ENCODE data around the gene FGR. TPM values are rescaled to one million over a fixed set of nuclear protein-coding genes. Genes with fewer than 3 reads are reported as not detected.
A peak's percentile ranks its signal among the peaks of the same experiment; 100 is the strongest.

Gene FGR
- total RNA-seq, 1 donor from 2014 or later, result not detected

GRCh38 chr1:27665016-27665651, 30.1 kb upstream of the FGR start:
- DNase-seq (ENCODE audit: low read depth), result no peak
- TF ChIP-seq, protein P1, sequence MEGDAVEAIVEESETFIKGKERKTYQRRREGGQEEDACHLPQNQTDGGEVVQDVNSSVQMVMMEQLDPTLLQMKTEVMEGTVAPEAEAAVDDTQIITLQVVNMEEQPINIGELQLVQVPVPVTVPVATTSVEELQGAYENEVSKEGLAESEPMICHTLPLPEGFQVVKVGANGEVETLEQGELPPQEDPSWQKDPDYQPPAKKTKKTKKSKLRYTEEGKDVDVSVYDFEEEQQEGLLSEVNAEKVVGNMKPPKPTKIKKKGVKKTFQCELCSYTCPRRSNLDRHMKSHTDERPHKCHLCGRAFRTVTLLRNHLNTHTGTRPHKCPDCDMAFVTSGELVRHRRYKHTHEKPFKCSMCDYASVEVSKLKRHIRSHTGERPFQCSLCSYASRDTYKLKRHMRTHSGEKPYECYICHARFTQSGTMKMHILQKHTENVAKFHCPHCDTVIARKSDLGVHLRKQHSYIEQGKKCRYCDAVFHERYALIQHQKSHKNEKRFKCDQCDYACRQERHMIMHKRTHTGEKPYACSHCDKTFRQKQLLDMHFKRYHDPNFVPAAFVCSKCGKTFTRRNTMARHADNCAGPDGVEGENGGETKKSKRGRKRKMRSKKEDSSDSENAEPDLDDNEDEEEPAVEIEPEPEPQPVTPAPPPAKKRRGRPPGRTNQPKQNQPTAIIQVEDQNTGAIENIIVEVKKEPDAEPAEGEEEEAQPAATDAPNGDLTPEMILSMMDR (conservative IDR thresholded peaks at IDR 0.05; ENCODE audit: low read depth, low read length), result no peak
- H3K4me3 ChIP-seq (ENCODE audit: low read depth, low read length), result no peak overlapping the region

DNA sequence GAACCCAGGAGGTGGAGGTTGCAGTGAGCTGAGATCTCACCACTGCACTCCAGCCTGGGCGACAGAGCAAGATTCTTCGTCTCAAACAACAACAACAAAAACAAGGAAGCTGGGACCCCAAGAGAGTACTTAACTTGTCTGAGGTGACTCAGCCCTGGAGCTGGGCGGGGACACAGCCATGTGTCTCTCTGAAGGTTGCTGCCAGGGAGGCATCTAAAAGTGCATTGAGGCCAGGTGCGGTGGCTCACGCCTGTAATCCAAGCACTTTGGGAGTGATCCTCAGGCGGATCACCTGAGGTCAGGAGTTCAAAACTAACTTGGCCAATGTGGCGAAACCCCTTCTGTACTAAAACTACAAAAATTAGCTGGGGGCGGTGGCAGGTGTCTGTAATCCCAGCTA, 29.3 kb upstream of the FGR start:
- no peak overlapping the region for H3K4me3 ChIP-seq (ENCODE audit: low read depth, low read length)
- no peak for DNase-seq (ENCODE audit: low read depth)
- TF ChIP-seq, protein P1 (conservative IDR thresholded peaks at IDR 0.05; ENCODE audit: low read depth, low read length), result no peak

- no peak for DNase-seq (ENCODE audit: low read depth)
- TF ChIP-seq, protein P1 (conservative IDR thresholded peaks at IDR 0.05; ENCODE audit: low read depth, low read length), result peak; percentile 92
- H3K4me3 ChIP-seq (ENCODE audit: low read depth, low read length), result no peak overlapping the region
These were observed 27.9 kb upstream of the FGR start for GRCh38 chr1:27662707-27663393.

GRCh38 chr1:27662261-27662660, 27.3 kb upstream of the FGR start:
- no peak for DNase-seq (ENCODE audit: low read depth)
- H3K4me3 ChIP-seq (ENCODE audit: low read depth, low read length), result no peak overlapping the region
- TF ChIP-seq, protein P1 (conservative IDR thresholded peaks at IDR 0.05; ENCODE audit: low read depth, low read length), result no peak

- no peak for DNase-seq (ENCODE audit: low read depth)
- no peak overlapping the region for H3K4me3 ChIP-seq (ENCODE audit: low read depth, low read length)
- TF ChIP-seq, protein P1 (conservative IDR thresholded peaks at IDR 0.05; ENCODE audit: low read depth, low read length), result no peak
These were observed 26.6 kb upstream of the FGR start for GRCh38 chr1:27661412-27662075.

DNA sequence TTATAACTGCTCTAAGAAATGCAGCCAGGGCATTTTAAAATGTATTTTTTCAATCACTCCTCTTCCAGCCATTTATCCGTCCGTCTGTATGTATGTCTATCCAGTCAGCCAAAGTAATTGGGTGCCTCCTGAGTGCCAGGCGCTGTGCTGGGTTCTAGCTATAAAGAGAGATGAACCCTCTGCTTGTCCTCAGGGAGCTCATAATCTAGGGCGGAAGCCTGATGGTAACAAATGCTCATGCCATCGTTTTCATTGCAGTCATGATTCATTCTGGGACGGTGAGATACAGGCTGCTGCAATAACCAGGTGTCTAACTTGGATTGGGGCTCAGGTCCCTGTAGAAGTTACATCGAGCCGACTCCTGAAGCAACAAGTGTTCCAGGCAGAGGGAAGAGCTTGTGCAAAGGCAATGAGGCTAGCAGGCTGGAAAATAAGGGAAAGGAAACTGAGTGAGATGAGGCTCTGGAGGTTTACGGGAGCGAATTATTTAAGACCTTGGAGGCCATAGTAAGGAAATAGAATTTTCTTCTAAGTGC, 25.4 kb upstream of the FGR start:
- TF ChIP-seq, protein P1 (conservative IDR thresholded peaks at IDR 0.05; ENCODE audit: low read depth, low read length), result no peak
- DNase-seq (ENCODE audit: low read depth), result no peak

More for the DNA sequence above, 25.4 kb upstream of the FGR start:
- H3K4me3 ChIP-seq (ENCODE audit: low read depth, low read length), result peak overlapping the region; percentile 49
